ENCODE results near the gene MRPS35. TPM values are rescaled to one million over a fixed set of nuclear protein-coding genes. Genes with fewer than 3 reads are reported as not detected.

MRPS35 gene
- total RNA-seq, 1 experiment from 2014 or later, result 115 TPM

DNA sequence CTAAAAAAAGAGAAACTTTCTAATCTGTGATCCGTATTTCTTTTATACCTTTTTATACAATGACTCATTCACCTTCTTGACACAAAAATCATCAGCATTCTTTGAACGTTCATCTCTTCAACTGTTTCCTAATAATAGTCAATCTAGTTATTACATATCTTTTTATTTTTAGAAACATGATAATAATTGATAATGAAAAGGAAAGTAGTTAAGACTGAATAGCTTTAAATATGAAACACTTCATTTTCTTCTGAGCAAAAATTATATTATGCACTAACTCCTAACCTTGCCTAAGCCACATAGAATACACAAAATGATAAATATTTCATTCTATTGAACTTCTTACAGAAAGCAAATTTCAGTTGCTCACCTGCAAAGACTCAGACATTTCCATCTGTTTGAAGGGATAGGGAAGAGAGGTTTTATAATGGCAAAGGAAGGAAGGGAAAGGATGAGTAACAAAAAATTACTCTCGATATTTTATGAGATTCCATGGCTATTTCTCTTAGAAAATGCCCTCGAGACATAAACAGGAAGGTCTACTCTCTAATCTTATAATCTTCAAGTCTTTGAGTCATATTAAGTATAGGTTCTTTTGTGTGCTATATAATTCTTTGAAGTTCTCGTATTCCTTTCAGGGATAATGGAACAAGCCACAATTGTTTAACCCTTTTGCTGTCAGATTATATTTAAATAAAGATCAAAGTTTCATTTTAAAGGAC, 61.9 kb downstream of the MRPS35 start:
- DNase-seq (ENCODE audit: low read depth), result no peak

DNA sequence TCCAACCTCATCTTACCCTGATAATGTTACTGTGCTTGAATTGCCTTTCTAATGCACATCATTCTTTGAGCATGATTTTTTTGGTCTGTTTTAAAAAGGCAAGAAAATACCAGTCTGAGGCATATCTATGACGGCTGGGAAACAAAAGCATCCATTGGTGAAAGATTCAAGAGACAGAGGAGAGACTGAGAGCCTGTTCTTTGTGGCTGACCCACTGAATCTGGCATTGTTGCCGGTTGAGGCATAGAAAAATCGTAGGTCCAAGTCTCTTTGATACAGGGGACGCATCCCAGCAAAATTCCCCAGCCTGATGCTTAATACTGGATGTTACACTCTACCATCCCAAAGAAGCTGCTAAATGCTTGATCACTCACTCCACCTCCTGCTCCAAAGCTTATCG, 66.5 kb downstream of the MRPS35 start:
- DNase-seq (ENCODE audit: low read depth), result no peak

DNA sequence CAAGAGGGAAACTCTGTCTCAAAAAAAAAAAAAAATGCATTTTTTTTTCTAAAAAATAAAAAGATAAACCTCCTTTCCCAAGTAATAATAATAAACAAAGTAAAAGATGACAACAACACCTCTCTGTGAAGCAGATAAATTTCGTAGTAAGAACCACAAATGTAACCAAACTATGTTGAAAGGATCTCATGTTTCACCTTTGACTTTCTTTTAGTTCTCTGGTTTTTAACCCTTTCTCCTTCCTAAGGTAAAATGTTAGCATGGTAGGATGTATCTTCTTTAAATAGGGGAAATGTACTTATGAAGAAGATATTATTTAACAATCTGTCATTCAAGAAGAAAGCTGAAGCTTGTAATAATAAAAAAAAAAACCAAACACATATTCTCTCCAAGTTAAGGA, 67.6 kb downstream of the MRPS35 start:
- no peak for DNase-seq (ENCODE audit: low read depth)

DNA sequence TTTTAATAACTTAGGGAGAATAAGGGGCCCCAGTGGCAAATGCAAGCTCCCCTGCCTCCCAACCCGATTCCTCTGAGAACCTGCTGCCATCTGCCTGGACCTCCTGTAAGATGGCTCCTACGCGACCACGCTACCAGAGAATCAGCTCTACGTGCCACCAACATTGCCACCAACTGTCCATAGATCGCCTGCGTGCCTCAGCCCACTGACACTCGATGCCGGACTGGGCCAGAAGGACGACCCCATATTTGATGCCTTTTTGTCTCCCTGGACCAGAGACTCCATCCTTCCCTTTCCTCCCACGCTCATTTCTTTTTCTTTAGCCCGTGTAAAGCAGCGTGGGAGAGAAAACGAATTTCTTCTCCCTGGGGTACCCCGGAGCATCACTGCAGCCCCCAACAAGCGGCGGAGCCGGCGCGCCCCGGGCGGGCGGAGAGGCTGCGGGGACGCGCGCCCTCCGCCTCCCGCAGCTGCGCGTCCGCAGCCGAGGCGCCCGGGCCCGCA, 68.8 kb downstream of the MRPS35 start:
- peak; percentile 40 for DNase-seq (ENCODE audit: low read depth)

DNA sequence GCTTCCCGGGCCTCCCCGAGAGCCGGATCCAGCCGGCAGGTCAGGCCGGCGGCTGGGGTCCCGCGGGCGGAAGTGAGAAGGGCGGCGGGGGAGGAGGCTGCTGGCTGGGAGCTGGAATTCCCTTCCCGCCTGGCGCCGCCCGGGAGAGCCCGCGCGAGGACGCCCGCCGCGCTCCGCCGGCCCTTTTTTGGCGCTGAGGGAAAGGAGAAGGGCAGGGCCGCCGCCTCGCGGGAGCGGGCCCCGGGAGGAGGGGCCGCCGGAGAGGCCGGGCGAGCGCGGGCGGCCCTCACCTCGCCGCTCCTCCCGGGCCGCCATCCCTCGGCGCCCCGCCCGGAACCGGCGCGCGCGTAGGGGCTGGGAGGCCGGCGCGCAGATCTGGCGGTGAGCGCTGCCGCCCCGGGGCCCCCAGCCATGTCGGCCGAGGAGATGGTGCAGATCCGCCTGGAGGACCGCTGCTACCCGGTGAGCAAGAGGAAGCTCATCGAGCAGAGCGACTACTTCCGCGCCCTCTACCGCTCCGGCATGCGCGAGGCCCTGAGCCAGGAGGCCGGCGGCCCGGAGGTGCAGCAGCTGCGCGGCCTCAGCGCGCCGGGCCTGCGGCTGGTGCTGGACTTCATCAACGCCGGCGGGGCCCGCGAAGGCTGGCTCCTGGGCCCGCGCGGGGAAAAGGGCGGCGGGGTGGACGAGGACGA, 69.4 kb downstream of the MRPS35 start, which contains the start of the genes KLHL42 and MANSC4:
TSS of gene KLHL42 (plus strand) at position 314 of the 692 bp plus-strand sequence. CDS start at position 412, 98 bp downstream.
TSS of gene MANSC4 (minus strand) at position 317 of the 692 bp plus-strand sequence. CDS start 8,960 bp downstream, outside the sequence.
- peak; percentile 84 for DNase-seq (ENCODE audit: low read depth)

DNA sequence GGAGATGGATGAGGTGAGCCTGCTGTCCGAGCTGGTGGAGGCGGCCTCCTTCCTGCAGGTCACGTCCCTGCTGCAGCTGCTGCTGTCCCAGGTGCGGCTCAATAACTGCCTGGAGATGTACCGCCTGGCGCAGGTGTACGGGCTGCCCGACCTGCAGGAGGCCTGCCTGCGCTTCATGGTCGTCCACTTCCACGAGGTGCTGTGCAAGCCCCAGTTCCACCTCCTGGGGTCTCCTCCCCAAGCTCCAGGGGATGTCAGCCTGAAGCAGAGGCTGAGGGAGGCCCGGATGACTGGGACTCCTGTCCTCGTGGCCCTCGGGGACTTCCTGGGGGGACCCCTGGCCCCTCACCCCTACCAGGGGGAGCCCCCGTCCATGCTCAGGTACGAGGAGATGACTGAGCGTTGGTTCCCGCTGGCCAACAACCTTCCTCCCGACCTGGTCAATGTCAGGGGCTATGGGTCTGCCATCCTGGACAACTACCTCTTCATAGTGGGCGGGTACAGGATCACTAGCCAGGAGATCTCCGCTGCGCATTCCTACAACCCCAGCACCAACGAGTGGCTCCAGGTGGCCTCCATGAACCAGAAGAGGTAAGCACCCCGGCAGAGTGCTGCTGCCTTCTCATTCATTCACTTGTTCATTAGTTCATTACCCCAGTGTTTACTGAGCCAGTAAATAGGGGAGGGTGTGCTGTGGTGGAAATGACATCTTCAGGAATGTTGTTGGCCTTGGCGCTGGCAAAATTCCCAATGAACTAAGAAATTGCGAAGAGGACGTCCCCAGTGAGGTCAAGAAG, 70.2 kb downstream of the MRPS35 start:
- DNase-seq (ENCODE audit: low read depth), result peak; percentile 57

DNA sequence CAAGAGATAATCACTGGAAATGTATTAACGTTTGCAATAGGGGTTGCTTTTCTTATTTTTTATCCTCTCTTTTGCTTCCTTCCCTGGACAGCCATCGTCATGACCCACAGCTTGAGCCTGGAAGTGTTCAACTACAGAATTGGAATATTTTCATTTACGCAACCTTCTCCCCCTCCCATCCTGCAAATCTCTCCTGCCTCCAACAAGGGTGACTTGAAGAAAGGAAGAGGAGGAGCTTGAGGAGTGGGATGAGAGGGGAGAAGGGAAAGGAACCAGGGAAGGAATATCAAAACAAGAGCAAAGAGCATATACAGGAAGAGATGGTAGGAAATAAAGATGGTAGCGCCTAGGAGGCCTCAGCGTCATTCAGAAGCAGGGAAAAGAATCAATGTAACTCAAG, 71.0 kb downstream of the MRPS35 start:
- DNase-seq (ENCODE audit: low read depth), result peak; percentile 19

DNA sequence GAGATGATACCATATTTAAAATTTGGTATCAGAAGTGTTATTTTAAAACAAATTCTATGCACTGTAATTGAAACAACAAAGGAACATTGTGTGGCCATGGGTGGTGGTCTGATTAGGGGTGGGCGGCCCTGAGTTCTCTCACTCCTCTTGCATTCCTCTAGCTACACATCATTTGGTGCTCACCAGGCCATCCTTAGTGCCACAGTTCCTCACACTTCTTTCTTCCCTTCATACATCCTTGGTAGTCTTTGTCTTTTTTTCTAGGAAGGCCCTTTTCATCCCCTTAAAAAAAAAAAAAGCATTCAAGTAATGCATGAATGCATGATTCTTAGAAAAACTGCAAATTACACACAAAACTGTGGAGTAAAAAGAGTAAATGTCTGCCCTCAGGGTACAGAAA, 71.8 kb downstream of the MRPS35 start:
- DNase-seq (ENCODE audit: low read depth), result no peak

DNA sequence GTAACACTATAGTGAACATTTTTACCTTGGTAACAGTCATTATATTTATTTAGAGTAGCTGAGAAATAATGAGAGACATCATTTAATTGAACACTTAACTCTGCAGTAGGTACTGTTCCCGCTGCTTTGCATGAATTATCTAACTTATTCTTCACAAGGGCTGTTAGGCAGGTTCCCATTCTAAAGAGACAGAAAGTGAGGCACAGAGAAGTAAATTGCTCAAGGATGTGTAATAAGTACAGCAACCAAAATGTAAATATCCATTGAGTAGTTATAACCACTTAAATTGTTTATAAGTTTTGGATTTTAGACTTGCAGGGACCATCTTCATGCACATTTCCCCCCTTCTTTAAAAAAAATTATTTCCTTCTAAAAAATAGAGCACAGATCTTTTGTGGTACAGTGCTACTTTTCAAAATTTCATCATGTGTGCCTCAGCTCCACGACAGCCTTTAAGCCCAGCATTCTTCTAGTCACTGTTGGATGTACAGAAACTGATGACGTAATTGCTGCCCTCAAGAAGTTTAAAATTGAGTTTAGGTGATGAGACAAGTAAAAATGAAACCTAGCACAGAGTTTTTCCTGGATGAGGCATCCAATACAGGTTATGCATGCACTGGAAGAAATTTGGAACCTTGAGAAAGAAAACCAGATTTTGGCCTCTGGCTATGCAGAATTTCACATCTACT, 75.4 kb downstream of the MRPS35 start:
- peak; percentile 65 for DNase-seq (ENCODE audit: low read depth)

DNA sequence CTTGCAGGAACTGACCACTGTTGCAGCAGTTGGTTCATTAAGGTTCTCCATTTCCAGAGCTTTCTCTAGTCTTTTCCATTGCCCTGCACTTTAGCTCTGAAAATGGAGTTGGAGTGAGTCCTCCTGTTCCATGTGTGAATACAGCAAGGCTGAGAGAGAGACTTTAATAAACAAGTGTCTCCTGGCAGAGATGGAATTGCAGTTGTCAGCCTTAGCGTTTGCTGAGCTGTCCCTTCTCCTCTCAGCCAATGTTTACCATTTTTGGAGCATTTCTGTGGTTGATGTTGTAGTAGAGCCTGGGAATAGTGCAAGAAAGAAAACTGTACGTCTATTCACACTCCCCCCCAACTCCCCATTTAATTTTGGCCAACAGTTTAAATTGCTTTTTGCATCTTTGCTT, 76.9 kb downstream of the MRPS35 start:
- DNase-seq (ENCODE audit: low read depth), result no peak

DNA sequence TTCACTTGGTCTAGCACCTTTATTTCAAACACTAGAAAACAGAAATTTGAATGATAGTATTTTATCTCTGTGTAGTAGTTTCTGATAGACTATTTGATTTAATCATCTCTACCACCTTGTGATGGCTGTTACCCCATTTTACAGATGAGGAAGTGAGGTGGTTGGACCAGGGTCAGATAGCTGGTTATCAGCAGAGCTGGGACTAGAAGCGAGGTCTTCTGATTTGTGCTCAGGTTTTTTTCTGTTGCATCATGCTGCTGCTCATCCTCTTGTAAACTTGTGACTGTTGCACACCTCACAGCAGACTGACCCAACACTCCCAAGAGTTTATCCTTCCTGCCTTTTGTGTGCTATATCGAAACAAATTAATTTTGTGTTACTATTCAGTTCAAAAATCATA, 79.5 kb downstream of the MRPS35 start:
- DNase-seq (ENCODE audit: low read depth), result no peak

DNA sequence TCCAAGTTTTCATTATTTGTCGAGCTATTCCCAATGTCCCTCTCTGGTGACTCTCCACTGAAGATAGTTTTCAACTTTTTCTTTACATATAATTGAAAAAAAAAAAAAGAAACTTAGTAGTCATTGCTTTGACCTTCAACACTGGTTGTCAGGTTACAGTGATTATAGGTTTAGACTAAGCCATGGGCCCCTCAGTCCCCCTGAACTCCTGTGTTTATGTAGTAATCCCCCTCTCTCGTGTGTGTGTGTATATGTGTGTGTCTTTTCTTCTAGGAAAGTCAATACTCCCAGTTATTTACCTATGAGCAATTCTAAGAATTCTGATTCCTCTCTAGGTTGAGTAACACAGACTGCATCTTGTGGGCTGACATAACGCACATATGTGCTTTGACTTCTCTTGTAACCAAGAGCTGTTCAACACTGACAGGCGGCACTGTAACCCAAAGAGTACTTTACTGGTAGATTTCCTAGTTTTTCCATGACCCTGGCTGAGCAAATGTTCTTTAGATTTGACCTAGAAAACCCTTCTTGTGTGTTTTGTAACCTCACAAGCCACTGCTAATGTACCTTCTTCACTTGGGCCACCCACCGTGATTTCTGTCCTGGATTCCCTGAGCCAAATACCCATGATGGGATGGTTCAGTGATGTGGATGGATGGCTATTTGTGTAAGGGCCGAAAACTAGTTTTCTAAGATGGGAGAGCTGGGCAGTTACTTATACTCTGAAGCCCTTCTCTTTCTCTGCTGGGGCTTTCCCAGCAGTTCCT, 84.4 kb downstream of the MRPS35 start:
- DNase-seq (ENCODE audit: low read depth), result no peak

DNA sequence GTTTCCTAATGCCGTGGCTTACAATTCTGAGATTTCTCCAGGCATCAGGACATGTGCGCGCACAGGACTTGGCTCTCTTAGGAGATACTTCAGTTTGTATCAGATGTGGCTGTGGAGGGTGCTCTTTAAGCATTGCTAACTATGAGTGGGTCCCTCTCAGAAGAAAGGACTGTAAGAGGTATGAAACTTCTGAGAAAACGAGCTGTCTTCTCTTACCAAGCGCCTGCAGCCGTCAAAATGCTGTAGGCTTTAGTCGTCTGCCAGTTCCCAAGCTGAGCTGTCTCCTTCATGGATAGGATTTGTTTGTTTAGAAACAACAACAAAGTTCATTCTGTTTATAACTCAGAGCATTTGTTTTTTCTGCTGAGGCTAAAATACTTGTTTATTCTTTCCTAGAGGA, 85.5 kb downstream of the MRPS35 start:
- no peak for DNase-seq (ENCODE audit: low read depth)

DNA sequence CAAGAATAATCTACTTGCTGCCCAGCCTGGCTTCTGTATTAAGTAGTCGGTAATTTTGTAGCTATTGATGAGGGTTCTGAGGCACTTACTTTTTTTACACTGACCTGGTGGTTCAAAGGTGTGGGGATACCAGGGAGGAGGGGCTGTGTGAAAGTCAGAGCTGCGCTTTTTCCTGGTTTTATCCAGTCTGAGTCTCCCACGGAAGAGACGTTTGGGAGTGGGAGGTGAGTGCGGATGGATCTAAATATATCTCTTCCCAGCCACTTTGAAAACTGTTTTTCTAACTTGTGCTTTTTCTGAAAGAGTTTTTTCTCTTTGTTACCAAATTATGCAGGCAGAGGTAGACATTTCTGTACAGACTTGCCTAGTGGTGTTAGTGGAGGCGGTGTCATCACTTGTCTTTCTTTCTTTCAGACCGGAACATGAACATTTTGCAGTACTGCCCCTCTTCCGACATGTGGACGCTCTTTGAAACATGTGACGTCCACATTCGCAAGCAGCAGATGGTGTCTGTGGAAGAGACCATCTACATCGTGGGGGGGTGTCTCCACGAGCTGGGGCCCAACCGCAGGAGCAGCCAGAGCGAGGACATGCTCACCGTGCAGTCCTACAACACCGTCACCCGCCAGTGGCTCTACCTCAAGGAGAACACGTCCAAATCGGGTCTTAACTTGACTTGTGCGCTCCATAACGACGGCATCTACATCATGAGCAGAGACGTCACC, 86.8 kb downstream of the MRPS35 start:
- DNase-seq (ENCODE audit: low read depth), result no peak

DNA sequence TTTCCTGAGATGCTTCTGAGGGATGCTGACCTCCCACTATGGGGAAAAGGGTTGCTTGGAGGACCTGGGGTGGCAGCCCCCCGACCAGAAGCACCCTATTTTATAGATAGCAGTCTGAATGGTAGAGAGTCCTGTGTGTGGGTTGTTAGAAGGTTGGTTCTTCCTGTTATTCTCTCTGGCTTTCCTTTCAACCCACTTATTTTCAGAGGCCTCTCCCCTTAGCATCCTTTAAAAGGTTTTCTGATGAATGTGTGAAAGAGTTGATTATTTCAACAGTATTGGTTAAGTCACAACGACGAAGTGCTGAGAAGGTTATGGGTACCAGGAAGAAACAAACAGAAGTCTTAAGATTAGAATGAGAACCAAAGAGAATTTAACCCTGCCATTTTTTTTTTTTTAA, 90.2 kb downstream of the MRPS35 start:
- no peak for DNase-seq (ENCODE audit: low read depth)

DNA sequence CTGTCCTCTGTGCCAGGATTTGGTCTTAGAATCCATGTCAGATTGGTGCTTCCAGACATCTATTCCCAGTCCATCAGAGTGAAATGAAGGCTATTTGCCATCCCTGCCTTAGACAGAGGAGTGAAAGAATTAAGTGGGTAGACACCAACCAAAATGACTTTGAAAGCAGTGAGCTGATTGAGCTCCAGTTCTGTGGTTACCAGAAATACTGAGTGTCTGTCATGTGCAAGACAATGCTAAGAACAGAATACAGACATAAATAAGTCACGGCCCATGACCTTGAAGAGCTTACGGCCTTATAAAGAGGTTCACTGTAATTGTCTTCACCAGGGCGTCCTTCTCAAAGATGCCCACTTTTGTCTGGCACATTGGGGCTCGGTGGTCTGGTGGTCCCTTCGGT, 91.0 kb downstream of the MRPS35 start:
- DNase-seq (ENCODE audit: low read depth), result no peak

DNA sequence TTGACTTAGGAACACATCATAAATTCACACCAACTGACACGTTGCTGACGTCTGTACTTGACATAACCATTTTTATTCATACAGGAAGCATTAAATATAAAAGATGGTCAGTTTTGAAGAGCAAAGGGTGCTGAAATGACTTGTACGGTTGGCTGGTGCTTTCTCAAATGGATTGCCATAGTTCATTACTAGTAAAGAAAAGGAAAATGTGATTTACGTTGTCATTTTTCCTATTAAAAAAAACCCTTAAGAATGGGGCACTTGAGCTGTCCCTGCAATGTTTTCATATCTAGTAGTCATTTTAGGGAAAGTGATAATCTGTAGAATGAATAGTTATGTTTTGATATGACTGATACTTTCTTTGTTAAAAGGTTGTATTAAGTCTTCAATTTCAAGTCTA, 91.9 kb downstream of the MRPS35 start:
- DNase-seq (ENCODE audit: low read depth), result no peak

DNA sequence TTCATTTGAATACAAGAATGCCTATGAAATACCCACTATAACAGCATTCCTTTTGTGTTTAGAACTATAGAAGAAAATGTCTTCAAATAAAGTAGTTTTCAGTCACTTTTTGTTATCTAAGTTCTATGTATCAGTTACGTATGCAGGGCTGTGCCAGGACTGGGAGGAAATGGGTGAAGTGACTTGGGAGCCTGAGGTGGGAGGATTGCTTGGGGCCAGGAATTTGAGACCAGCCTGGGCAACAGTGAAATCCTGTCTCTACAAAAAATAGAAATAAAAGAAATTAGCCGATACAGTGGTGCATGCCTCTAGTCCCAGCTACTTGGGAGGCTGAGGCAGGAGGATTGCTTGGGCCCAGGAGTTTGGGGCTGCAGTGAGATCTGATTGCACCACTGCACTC, 92.3 kb downstream of the MRPS35 start:
- DNase-seq (ENCODE audit: low read depth), result no peak

DNA sequence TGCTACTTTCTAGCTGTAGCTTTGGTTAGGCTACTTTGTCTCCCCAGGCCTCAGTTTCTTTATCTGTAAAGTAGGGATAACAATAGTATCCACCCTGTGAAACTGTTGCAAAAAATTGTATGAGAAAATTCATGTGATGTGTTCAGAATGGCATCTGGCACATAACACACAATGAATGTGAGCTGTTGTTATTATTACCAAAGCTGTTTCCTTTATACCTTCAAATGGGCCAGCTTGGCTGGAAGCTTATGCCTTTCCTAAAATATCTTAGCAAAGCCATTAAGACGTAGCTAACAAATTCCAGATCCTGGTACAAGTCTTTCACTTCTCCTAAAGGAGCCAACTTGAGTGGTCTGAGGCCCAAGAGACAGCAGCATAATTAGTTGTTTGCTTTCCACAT, 94.6 kb downstream of the MRPS35 start:
- no peak for DNase-seq (ENCODE audit: low read depth)

Measured in Daoy (cell line).